Measurements from ENCODE around the gene SLC26A6. TPM values are rescaled to one million over a fixed set of nuclear protein-coding genes. Genes with fewer than 3 reads are reported as not detected.

SLC26A6 gene
- total RNA-seq, 1 donor from 2014 or later = 28.1 TPM

- no peak overlapping the region for H3K27ac ChIP-seq
- intact Hi-C loops (cut with DNase I) = no loop called here
Measured at GRCh38 chr3:48650723-48651122, 15.5 kb upstream of the SLC26A6 start.

GRCh38 chr3:48648188-48648850, 13.1 kb upstream of the SLC26A6 start:
- H3K27ac ChIP-seq = no peak overlapping the region
- H3K36me3 ChIP-seq = no peaks in the 10 kb centered on the region
- H3K9me3 ChIP-seq = no peaks in the 10 kb centered on the region
- no peaks in the 10 kb centered on the region for H3K4me1 ChIP-seq
- H3K27me3 ChIP-seq = no peaks in the 10 kb centered on the region
- no peak for DNase-seq (ENCODE audit: low spot score in 2 of 2)
- TF ChIP-seq CTCF (IDR thresholded peaks at IDR 0.05) = no peak
- intact Hi-C loops (cut with DNase I) = no loop called here
- H3K4me3 ChIP-seq = no peak overlapping the region

More at GRCh38 chr3:48650723-48651122, 15.5 kb upstream of the SLC26A6 start:
- no peak for TF ChIP-seq CTCF (IDR thresholded peaks at IDR 0.05)
- Histone ChIP-seq H3K4me3 (no peak overlapping the region), H3K27me3 (no peaks in the 10 kb centered on the region), H3K36me3 (no peaks in the 10 kb centered on the region), H3K9me3 (no peaks in the 10 kb centered on the region), H3K4me1 (peaks cover 4 to 5% of the 10 kb centered on the region in 2 donors)
- DNase-seq (ENCODE audit: low spot score in 2 of 2) = no peak

- intact Hi-C loops (cut with DNase I) = no loop called here
- DNase-seq (ENCODE audit: low spot score in 2 of 2) = no peak
- H3K27ac ChIP-seq = no peak overlapping the region
- TF ChIP-seq CTCF (IDR thresholded peaks at IDR 0.05) = no peak
- H3K9me3 ChIP-seq = no peaks in the 10 kb centered on the region
- no peaks in the 10 kb centered on the region for H3K27me3 ChIP-seq
- H3K36me3 ChIP-seq = no peaks in the 10 kb centered on the region
- H3K4me3 ChIP-seq = no peak overlapping the region
- H3K4me1 ChIP-seq = no peaks in the 10 kb centered on the region
Measured at GRCh38 chr3:48647714-48648113, 12.5 kb upstream of the SLC26A6 start.

- Histone ChIP-seq H3K36me3 (no peaks in the 10 kb centered on the region), H3K4me1 (no peaks in the 10 kb centered on the region), H3K27ac (no peak overlapping the region), H3K9me3 (no peaks in the 10 kb centered on the region), H3K27me3 (no peaks in the 10 kb centered on the region), H3K4me3 (no peak overlapping the region)
- DNase-seq (ENCODE audit: low spot score in 2 of 2) = no peak
- intact Hi-C loops (cut with DNase I) = no loop called here
- TF ChIP-seq CTCF (IDR thresholded peaks at IDR 0.05) = no peak
Measured at GRCh38 chr3:48644898-48645760, 9.9 kb upstream of the SLC26A6 start.

GRCh38 chr3:48642605-48643004, 7.3 kb upstream of the SLC26A6 start:
- intact Hi-C loops (cut with DNase I) = no loop called here
- Histone ChIP-seq H3K9me3 (no peaks in the 10 kb centered on the region), H3K4me3 (no peak overlapping the region), H3K27me3 (no peaks in the 10 kb centered on the region), H3K36me3 (no peaks in the 10 kb centered on the region), H3K27ac (no peak overlapping the region), H3K4me1 (no peaks in the 10 kb centered on the region)
- no peak for TF ChIP-seq CTCF (IDR thresholded peaks at IDR 0.05)
- DNase-seq (ENCODE audit: low spot score in 2 of 2) = no peak
